Stomach (tissue), 4 donors: ENCODE data around the gene SCAP.

Source experiments
- CTCF ChIP-seq, 7 experiments: fragments of 450-650 bp in 4 of 7; fragments of 200-600 bp in 3 of 7; sonication (generic) in 3 of 7; IDR thresholded peaks; one replicate each; pipeline ENCODE4 v1.5.1; 2016 to 2019; ENCODE audit warnings: antibody characterized with exemption in 7 of 7, control low read depth in 2 of 7, mild to moderate bottlenecking in 1 of 7
- EP300 ChIP-seq: sonication (generic); formaldehyde crosslinking; IDR thresholded peaks from one replicate; pipeline ENCODE4 v1.6.1; 2017; ENCODE audit warnings: antibody characterized with exemption

- TF ChIP-seq CTCF (IDR thresholded peaks at IDR 0.05): no peak
- TF ChIP-seq EP300: no peak
These were observed 2.3 kb upstream of the SCAP start for GRCh38 chr3:47478022-47478421.
